HCT116 (cell line): ENCODE measurements around the gene TOM1.

Source experiments
- CBX3 ChIP-seq: IDR thresholded peaks from 2 replicates; pipeline ENCODE4 v1.6.1; 2012; ENCODE audit warnings: low read depth
- CEBPB ChIP-seq: IDR thresholded peaks from 2 replicates; pipeline ENCODE4 v1.6.1; 2012; ENCODE audit warnings: low read depth
- JUND ChIP-seq: IDR thresholded peaks from 2 replicates; pipeline ENCODE4 v1.6.1; 2012
- POLR2A ChIP-seq: IDR thresholded peaks from 2 replicates; pipeline ENCODE4 v1.7.0; 2011; ENCODE audit warnings: borderline replicate concordance; ENCODE audit not compliant: insufficient read depth, insufficient read length; ENCODE audit errors: extremely low read depth
- SIN3A ChIP-seq: IDR thresholded peaks from 2 replicates; pipeline ENCODE4 v1.6.1; 2012; ENCODE audit warnings: low read depth
- SP1 ChIP-seq: IDR thresholded peaks from 2 replicates; pipeline ENCODE4 v1.6.1; 2012; ENCODE audit warnings: low read depth
- YY1 ChIP-seq: IDR thresholded peaks from 2 replicates; pipeline ENCODE4 v1.6.1; 2011; ENCODE audit warnings: low read length, low read depth, moderate library complexity, mild to moderate bottlenecking; ENCODE audit not compliant: insufficient replicate concordance; ENCODE audit errors: extremely low read depth
- ZFX ChIP-seq: fragments of 450-650 bp; IDR thresholded peaks from 2 replicates; pipeline ENCODE4 v1.6.1; 2017
- TF ChIP-seq, protein P1 (sequence below), 3 experiments: fragments of 200-600 bp in 1 of 3; sonication (generic) in 1 of 3; IDR thresholded peaks in 2 of 3; conservative IDR thresholded peaks in 1 of 3; 2 replicates each; pipeline ENCODE4 v1.5.1; 2012 to 2017; ENCODE audit warnings: low read depth in 2 of 3, low read length in 2 of 3, antibody characterized with exemption in 1 of 3, borderline replicate concordance in 1 of 3, control low read depth in 1 of 3, mild to moderate bottlenecking in 1 of 3, mixed read lengths in 1 of 3, mixed run types in 1 of 3, moderate library complexity in 1 of 3; ENCODE audit not compliant: insufficient read depth in 1 of 3
- TF ChIP-seq, protein P2 (sequence below): IDR thresholded peaks from 2 replicates; pipeline ENCODE4 v1.6.1; 2012
- TF ChIP-seq, protein P3 (sequence below): IDR thresholded peaks from 2 replicates; pipeline ENCODE4 v1.6.1; 2012

DNA sequence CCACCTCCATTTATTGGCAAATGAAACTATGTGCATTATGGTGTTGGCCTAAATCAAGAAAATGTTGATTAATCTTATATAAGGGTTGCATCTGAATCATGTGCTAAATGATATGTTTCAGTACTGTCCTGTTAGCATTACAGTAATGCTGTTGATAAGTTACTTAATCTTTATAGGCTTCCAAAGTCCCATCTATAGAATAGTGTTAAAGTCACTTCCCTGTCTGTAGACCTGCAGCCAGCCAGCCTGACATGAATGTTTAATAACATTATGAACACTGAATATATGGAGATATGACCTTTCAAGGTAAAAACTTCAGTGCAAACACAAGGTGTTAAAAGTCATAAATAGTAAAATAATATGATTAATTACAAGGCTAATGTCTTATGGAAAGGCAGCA is 3.6 kb upstream of the TOM1 start:
- TF ChIP-seq, protein P1, sequence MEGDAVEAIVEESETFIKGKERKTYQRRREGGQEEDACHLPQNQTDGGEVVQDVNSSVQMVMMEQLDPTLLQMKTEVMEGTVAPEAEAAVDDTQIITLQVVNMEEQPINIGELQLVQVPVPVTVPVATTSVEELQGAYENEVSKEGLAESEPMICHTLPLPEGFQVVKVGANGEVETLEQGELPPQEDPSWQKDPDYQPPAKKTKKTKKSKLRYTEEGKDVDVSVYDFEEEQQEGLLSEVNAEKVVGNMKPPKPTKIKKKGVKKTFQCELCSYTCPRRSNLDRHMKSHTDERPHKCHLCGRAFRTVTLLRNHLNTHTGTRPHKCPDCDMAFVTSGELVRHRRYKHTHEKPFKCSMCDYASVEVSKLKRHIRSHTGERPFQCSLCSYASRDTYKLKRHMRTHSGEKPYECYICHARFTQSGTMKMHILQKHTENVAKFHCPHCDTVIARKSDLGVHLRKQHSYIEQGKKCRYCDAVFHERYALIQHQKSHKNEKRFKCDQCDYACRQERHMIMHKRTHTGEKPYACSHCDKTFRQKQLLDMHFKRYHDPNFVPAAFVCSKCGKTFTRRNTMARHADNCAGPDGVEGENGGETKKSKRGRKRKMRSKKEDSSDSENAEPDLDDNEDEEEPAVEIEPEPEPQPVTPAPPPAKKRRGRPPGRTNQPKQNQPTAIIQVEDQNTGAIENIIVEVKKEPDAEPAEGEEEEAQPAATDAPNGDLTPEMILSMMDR (IDR thresholded peaks at IDR 0.05 in 2 of 3, conservative IDR thresholded peaks at IDR 0.05 in 1 of 3; ENCODE audit: borderline replicate concordance in 1 of 3, insufficient read depth in 1 of 3, low read depth in 2 of 3, low read length in 2 of 3), result no peak
- TF ChIP-seq, protein P2, sequence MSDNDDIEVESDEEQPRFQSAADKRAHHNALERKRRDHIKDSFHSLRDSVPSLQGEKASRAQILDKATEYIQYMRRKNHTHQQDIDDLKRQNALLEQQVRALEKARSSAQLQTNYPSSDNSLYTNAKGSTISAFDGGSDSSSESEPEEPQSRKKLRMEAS, result no peak
- TF ChIP-seq, protein P3, sequence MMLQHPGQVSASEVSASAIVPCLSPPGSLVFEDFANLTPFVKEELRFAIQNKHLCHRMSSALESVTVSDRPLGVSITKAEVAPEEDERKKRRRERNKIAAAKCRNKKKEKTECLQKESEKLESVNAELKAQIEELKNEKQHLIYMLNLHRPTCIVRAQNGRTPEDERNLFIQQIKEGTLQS, result no peak
- TF ChIP-seq SIN3A (no peak), JUND (no peak), SP1 (no peak), ZFX (no peak), YY1 (no peak), POLR2A (no peak), CBX3 (no peak), CEBPB (no peak)
